ENCODE measurements around the gene OR2Z1.
"Not testable (repeated sequence)": the region's sequence is repeated elsewhere in the genome, so short reads cannot be mapped to it uniquely, and the experiment has no call there.

DNA sequence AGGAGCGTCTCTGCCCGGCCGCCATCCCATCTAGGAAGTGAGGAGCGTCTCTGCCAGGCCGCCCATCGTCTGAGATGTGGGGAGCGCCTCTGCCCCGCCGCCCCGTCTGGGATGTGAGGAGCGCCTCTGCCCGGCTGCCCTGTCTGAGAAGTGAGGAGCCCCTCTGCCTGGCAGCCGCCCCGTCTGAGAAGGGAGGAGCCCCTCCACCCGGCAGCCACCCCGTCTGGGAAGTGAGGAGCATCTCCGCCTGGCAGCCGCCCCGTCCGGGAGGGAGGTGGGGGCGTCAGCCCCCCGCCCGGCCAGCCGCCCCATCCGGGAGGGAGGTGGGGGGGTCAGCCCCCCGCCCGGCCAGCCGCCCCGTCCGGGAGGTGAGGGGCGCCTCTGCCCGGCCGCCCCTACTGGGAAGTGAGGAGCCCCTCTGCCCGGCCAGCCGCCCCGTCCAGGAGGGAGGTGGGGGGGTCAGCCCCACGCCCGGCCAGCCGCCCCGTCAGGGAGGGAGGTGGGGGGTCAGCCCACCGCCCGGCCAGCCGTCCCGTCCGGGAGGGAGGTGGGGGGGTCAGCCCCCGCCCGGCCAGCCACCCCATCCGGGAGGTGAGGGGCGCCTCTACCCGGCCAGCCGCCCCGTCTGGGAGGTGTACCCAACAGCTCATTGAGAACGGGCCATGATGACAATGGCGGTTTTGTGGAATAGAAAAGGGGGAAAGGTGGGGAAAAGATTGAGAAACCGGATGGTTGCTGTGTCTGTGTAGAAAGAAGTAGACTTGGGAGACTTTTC, 18.0 kb downstream of the OR2Z1 start:
- TF ChIP-seq POLR2AphosphoS5 (IDR thresholded peaks at IDR 0.05; ENCODE audit: low read depth); SPI1 (IDR thresholded peaks at IDR 0.05; ENCODE audit: borderline replicate concordance, low read depth): not testable (repeated sequence)
- TF ChIP-seq, protein P1, sequence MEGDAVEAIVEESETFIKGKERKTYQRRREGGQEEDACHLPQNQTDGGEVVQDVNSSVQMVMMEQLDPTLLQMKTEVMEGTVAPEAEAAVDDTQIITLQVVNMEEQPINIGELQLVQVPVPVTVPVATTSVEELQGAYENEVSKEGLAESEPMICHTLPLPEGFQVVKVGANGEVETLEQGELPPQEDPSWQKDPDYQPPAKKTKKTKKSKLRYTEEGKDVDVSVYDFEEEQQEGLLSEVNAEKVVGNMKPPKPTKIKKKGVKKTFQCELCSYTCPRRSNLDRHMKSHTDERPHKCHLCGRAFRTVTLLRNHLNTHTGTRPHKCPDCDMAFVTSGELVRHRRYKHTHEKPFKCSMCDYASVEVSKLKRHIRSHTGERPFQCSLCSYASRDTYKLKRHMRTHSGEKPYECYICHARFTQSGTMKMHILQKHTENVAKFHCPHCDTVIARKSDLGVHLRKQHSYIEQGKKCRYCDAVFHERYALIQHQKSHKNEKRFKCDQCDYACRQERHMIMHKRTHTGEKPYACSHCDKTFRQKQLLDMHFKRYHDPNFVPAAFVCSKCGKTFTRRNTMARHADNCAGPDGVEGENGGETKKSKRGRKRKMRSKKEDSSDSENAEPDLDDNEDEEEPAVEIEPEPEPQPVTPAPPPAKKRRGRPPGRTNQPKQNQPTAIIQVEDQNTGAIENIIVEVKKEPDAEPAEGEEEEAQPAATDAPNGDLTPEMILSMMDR (IDR thresholded peaks at IDR 0.05; ENCODE audit: insufficient read depth, low read length): not testable (repeated sequence)
- TF ChIP-seq, protein P2, sequence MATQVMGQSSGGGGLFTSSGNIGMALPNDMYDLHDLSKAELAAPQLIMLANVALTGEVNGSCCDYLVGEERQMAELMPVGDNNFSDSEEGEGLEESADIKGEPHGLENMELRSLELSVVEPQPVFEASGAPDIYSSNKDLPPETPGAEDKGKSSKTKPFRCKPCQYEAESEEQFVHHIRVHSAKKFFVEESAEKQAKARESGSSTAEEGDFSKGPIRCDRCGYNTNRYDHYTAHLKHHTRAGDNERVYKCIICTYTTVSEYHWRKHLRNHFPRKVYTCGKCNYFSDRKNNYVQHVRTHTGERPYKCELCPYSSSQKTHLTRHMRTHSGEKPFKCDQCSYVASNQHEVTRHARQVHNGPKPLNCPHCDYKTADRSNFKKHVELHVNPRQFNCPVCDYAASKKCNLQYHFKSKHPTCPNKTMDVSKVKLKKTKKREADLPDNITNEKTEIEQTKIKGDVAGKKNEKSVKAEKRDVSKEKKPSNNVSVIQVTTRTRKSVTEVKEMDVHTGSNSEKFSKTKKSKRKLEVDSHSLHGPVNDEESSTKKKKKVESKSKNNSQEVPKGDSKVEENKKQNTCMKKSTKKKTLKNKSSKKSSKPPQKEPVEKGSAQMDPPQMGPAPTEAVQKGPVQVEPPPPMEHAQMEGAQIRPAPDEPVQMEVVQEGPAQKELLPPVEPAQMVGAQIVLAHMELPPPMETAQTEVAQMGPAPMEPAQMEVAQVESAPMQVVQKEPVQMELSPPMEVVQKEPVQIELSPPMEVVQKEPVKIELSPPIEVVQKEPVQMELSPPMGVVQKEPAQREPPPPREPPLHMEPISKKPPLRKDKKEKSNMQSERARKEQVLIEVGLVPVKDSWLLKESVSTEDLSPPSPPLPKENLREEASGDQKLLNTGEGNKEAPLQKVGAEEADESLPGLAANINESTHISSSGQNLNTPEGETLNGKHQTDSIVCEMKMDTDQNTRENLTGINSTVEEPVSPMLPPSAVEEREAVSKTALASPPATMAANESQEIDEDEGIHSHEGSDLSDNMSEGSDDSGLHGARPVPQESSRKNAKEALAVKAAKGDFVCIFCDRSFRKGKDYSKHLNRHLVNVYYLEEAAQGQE (IDR thresholded peaks at IDR 0.05; ENCODE audit: insufficient replicate concordance, low read depth): not testable (repeated sequence)

Measured in HL-60 (cell line).